BLaER1 treated with 17β-estradiol and CSF1 and Interleukin-3, amounts not matched to agents 10 nM and 100 nM (cell line): ENCODE data around the gene MMP26.
"Not testable (repeated sequence)": the region's sequence is repeated elsewhere in the genome, so short reads cannot be mapped to it uniquely, and the experiment has no call there.

Source experiments
- H3K27ac ChIP-seq, 11 experiments: shearing (Covaris generic); formaldehyde crosslinking; 2 replicates each; pipeline ENCODE4 v1.8.1; 2022
- H3K27me3 ChIP-seq, 11 experiments: shearing (Covaris generic); formaldehyde crosslinking; 2 replicates each; pipeline ENCODE4 v1.8.1; 2022
- H3K36me3 ChIP-seq, 11 experiments: shearing (Covaris generic); formaldehyde crosslinking; 2 replicates each; pipeline ENCODE4 v1.8.1; 2022
- H3K4me1 ChIP-seq, 10 experiments: shearing (Covaris generic); formaldehyde crosslinking; 2 replicates each; pipeline ENCODE4 v1.8.1; 2022
- H3K4me2 ChIP-seq, 11 experiments: shearing (Covaris generic); formaldehyde crosslinking; 2 replicates each; pipeline ENCODE4 v1.8.1; 2022
- H3K4me3 ChIP-seq, 10 experiments: shearing (Covaris generic); formaldehyde crosslinking; 2 replicates each; pipeline ENCODE4 v1.8.1; 2022
- H3K9ac ChIP-seq, 11 experiments: shearing (Covaris generic); formaldehyde crosslinking; 2 replicates each; pipeline ENCODE4 v1.8.1; 2022
- H3K9me3 ChIP-seq, 11 experiments: shearing (Covaris generic); formaldehyde crosslinking; replicated peaks in 1 of 11; 2 replicates each; pipeline ENCODE4 v1.8.1; 2022
- H4K20me1 ChIP-seq, 11 experiments: shearing (Covaris generic); formaldehyde crosslinking; 2 replicates each; pipeline ENCODE4 v1.8.1; 2022
- Cebpa-rat ChIP-seq, 11 experiments: shearing (Covaris generic); IDR thresholded peaks; 2 replicates each; pipeline ENCODE4 v1.8.1; 2022

The MMP26 gene

DNA sequence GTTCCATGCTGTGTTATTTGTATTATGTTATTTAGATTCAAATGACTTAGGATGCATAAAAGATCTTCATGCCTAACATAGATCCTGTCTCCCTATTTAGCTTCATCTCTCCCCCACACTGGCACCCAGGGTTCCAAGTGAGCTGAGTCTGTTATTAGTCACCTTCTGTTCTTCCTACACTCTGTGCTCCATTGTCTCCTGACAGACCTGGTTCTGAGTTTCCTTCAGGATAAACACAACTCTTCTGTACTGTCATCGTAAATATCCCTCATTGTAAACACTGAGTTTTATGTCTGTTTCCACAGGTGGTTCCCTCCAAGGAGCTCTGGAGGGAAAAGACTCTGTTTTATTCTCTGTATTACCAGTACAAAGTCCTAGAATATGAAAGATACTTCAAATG lies 8.7 kb downstream of the MMP26 start:
- no peak for TF ChIP-seq Cebpa-rat (IDR thresholded peaks at IDR 0.05)
- H3K9ac ChIP-seq: no peak overlapping the region
- H4K20me1 ChIP-seq: no peaks in the 10 kb centered on the region
- no peaks in the 10 kb centered on the region for H3K9me3 ChIP-seq
- H3K27ac ChIP-seq: no peak overlapping the region
- H3K27me3 ChIP-seq: no peaks in the 10 kb centered on the region
- H3K36me3 ChIP-seq: no peaks in the 10 kb centered on the region
- no peak overlapping the region for H3K4me2 ChIP-seq
- H3K4me1 ChIP-seq: peaks cover 0 to 1% (median 0%) of the 10 kb centered on the region in 10 experiments; a peak in 1 of 20 replicates
- no peak overlapping the region for H3K4me3 ChIP-seq

- Histone ChIP-seq H3K9ac (no peak overlapping the region), H3K4me1 (peaks cover 0 to 5% (median 0%) of the 10 kb centered on the region in 10 experiments; a peak in 1 of 20 replicates), H3K4me2 (no peak overlapping the region), H3K27me3 (no peaks in the 10 kb centered on the region), H4K20me1 (no peaks in the 10 kb centered on the region), H3K4me3 (no peak overlapping the region), H3K36me3 (no peaks in the 10 kb centered on the region), H3K27ac (no peak overlapping the region), H3K9me3 (no peaks in the 10 kb centered on the region)
- TF ChIP-seq Cebpa-rat (IDR thresholded peaks at IDR 0.05): no peak
Measured at GRCh38 chr11:4714300-4714699, 9.7 kb downstream of the MMP26 start.

- not testable (repeated sequence) for H3K27ac ChIP-seq, H3K27me3 ChIP-seq, H3K4me1 ChIP-seq, H3K9me3 ChIP-seq, H3K4me2 ChIP-seq, H3K4me3 ChIP-seq, H3K9ac ChIP-seq, H4K20me1 ChIP-seq, H3K36me3 ChIP-seq
Measured at GRCh38 chr11:4722616-4723534, 18.3 kb downstream of the MMP26 start.

- Histone ChIP-seq H4K20me1 (no peaks in the 10 kb centered on the region), H3K4me1 (no peaks in the 10 kb centered on the region), H3K4me3 (no peak overlapping the region), H3K4me2 (no peak overlapping the region), H3K36me3 (no peaks in the 10 kb centered on the region), H3K27ac (no peak overlapping the region), H3K9me3 (peaks cover 0 to 4% (median 0%) of the 10 kb centered on the region in 11 experiments; a peak in 1 of 22 replicates), H3K9ac (no peak overlapping the region), H3K27me3 (no peaks in the 10 kb centered on the region)
- TF ChIP-seq Cebpa-rat (IDR thresholded peaks at IDR 0.05): no peak
Measured at GRCh38 chr11:4727171-4727570, 22.6 kb downstream of the MMP26 start.

GRCh38 chr11:4740735-4741134 lies 36.2 kb downstream of the MMP26 start:
- Histone ChIP-seq H3K4me2 (no peak overlapping the region), H3K9me3 (no peaks in the 10 kb centered on the region), H4K20me1 (no peaks in the 10 kb centered on the region), H3K4me1 (peaks cover 0 to 18% (median 0%) of the 10 kb centered on the region in 10 experiments; a peak in 7 of 20 replicates), H3K4me3 (no peak overlapping the region), H3K27ac (no peak overlapping the region), H3K27me3 (no peaks in the 10 kb centered on the region), H3K36me3 (no peaks in the 10 kb centered on the region), H3K9ac (no peak overlapping the region)
- TF ChIP-seq Cebpa-rat (IDR thresholded peaks at IDR 0.05): no peak

GRCh38 chr11:4748438-4748837 lies 43.9 kb downstream of the MMP26 start:
- Histone ChIP-seq H3K4me3 (no peak overlapping the region), H3K9me3 (no peaks in the 10 kb centered on the region), H3K4me1 (peaks cover 0 to 9% (median 0%) of the 10 kb centered on the region in 10 experiments; a peak in 4 of 20 replicates), H3K27me3 (no peaks in the 10 kb centered on the region), H3K27ac (no peak overlapping the region), H3K36me3 (no peaks in the 10 kb centered on the region), H4K20me1 (no peaks in the 10 kb centered on the region), H3K4me2 (peak overlapping the region in 1 of 11 experiments; percentile 48; a peak in 2 of 22 replicates), H3K9ac (no peak overlapping the region)
- no peak for TF ChIP-seq Cebpa-rat (IDR thresholded peaks at IDR 0.05)

GRCh38 chr11:4751201-4751600 lies 46.6 kb downstream of the MMP26 start:
- no peaks in the 10 kb centered on the region for H3K27me3 ChIP-seq
- H3K36me3 ChIP-seq: no peaks in the 10 kb centered on the region
- no peak overlapping the region for H3K27ac ChIP-seq
- no peak for TF ChIP-seq Cebpa-rat (IDR thresholded peaks at IDR 0.05)
- H3K4me1 ChIP-seq: peaks cover 0 to 9% (median 0%) of the 10 kb centered on the region in 10 experiments; a peak in 4 of 20 replicates
- H3K4me2 ChIP-seq: no peak overlapping the region
- no peaks in the 10 kb centered on the region for H3K9me3 ChIP-seq
- no peaks in the 10 kb centered on the region for H4K20me1 ChIP-seq
- H3K9ac ChIP-seq: no peak overlapping the region
- no peak overlapping the region for H3K4me3 ChIP-seq
